ENCODE measurements around the gene GYG2.

GRCh38 chrX:2781698-2782097 is 47.0 kb upstream of the GYG2 start:
- TF ChIP-seq GATA2 (IDR thresholded peaks at IDR 0.05; ENCODE audit: low read depth, low read length): no peak
- TF ChIP-seq GATA3 (IDR thresholded peaks at IDR 0.05; ENCODE audit: low read depth, low read length): no peak

All from SH-SY5Y (cell line).